DMS153 treated with DMSO at 0.1 percent for 48 hours (cell line): Measurements from ENCODE around the gene SLC44A3.
A peak's percentile ranks its signal among the peaks of the same experiment; 100 is the strongest.

ENCODE experiments used
- DNase-seq: peaks from one replicate; lab custom pipeline; 2025; ENCODE audit not compliant: unreplicated experiment; lab: John Stamatoyannopoulos, UW

SLC44A3 gene

DNA sequence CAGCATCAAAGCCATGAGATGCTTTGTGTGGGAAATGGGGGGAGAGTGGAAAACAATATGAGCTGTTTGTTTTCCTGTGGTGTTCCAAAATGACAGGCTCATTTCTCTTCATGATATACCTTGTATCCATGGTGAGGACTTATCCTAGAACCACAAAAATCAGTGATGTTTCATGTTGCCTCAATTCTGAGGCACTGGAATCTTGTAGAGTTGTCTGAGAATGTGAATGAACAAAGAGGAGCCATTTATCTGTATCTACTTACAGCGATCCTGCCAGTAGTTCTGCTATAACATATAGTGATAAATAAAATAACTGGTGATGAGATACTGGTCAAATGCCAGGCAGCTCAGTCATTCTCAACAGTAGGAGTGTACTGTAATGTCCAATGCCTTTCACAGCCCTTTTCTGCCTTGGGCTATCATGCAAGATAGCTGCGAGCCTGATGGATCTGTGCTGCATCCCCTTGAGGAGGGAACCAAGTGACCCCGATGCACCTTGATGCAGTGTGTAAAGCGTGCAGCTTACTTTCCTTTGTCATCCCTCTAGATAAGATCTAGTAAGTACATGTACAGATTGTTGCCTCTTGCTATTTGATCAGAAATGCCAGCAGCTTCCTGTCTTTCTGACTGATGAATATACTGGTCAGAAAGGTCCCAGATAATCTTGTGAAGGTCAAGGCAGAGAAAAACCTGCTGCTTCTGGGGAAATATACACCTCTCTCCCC lies 52.8 kb downstream of the SLC44A3 start:
- DNase-seq = no peak

DNA sequence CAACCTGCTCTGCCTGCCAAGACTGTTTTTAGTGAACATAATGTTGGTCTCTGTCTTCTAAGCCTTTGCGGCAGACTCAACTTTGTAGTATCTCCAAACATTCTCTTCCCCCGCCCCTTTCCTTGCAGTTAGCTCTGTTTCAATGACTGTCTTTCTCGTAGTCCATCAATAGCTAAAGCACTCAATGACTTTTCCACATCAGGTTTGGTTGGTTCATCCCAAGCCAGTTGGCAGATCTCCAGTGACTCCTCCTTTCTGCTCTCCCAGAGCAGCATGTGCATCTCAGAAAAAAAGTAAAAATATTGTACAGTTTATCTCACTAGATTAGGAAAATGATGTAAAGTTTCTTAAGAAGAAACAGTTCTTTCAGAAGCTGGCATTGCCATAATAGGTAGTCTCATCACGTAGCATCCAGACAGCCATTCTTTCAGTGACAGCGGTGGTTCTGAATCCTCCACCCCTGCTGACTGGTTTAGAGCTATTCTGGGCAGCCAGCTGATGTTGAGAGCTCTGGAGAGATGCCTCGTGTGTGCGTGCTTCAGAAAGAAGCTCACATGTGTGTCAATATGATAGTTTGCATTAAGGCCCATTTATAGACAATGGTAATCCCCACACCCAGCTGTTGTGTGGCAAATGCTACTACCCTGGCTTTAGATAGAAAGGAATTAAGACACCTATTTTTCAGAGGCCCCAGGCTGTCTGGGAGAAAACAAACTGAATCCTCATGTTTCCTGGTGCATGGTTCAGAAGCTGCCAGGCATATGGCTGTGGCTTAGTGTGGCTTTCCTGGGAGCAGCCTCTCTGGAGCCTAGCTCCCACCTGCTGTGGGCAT lies 53.6 kb downstream of the SLC44A3 start:
- DNase-seq = peak; percentile 64

DNA sequence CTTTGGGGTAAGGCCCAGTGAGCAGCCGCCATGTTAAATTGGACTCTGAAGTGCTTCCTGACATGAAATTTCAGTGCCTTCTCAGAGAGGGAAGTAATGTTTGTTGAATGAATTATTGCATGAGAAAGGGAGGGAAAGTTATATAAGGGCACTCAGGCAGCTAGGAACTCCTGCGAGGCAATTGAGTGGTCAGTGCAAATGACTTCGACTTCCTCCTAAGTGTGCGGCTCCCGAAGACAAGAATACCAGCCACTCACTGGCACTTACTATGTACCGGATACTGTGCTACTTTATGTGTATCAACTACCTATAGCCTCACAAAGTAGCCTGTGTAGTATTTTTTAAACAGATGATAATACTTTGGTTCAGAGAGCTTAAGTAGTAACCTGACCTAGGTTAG lies 54.3 kb downstream of the SLC44A3 start:
- no peak for DNase-seq

DNA sequence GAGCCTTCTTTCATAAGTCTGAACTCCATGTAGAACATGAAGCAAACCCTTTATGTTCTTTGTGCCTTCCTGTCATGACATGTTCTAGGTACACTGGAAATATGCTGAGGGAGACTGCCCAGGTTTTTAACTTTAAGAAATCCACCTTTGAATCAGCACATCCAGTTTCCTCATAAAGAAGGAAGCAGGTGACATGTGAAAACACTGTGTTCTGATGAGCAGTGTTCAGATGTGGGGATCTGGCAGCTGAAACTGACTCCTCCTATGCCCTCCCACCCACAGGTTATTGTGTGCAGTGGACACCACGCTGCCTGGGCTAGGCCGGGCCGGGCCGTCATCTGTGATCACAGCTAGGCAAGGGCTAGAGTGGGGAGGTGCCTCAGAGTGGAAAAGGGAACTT lies 55.6 kb downstream of the SLC44A3 start:
- DNase-seq = no peak

DNA sequence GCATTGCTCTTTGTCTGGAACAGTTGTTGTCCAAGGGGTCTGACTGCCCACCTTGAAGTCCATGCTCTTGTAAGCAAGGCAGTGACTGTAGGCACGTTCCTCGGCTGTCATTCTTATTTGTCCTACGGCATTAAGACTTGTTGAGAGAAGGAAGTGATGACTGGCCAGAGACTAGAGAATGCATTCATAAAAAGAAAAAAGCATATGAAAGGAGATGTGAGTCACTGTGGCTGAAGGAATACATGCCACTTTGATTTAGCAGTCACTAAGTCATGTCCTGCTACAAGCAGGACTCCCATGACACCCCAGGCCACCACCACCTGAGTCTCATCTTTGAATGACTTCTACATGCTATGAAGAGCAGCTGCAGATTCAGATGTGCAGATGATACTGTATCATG lies 56.2 kb downstream of the SLC44A3 start:
- DNase-seq = no peak

DNA sequence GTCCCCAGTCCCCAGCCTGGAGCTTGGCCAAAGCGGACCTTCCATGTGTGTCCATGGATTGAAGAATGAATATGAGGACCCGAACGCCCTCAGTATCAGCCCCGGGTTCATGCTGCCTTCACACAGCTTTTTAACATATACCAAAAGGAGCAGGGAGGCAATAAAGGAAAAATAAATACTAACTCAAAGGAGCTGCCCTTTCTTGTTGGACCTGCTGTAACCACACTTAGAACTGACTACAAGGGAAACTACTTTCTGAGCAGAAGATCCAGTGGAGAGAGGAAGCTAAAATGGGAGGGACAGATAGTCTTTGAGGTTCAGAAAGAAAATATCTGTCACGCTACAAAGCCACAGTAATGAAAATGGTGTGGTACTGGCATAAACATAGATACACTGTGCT lies 58.2 kb downstream of the SLC44A3 start:
- DNase-seq = no peak

DNA sequence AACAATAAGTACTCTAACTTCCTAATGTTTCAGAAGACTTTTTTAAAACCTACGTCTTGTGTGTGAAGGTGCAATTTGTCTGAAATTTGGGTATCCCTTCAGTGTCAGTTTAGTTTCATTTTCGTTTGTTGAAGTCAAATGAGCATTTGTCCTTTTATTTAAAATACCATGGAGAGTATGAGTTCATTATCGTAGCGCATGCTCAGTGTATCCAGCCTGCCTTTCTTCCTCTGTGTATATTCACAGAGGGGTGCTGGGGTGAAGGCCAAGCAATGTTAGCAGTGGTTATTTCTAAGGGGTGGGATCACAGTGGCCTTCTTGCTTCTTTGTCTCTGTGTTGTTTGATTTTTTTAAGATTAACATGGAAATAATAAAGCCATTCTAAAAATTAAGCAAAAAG lies 63.5 kb downstream of the SLC44A3 start:
- peak; percentile 41 for DNase-seq

DNA sequence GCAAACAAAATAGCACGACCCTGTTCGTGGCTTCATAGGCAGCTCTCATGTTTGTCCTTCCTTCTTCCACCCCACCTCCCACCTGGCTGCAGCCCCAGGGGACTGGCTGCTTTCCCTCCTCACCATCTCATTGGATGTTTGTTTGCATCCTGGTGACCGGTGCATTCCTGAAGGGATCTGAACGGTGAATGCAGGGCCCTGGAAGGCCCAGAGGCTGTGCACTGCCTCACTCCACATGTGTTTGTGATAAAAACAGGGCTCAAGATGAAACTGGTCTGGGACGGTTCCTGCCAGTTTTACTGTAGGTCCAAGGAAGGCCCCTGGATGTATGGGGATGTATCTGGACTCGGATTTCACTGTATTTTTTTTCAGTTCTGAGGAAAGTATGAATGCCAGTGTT lies 63.9 kb downstream of the SLC44A3 start:
- peak; percentile 41 for DNase-seq

DNA sequence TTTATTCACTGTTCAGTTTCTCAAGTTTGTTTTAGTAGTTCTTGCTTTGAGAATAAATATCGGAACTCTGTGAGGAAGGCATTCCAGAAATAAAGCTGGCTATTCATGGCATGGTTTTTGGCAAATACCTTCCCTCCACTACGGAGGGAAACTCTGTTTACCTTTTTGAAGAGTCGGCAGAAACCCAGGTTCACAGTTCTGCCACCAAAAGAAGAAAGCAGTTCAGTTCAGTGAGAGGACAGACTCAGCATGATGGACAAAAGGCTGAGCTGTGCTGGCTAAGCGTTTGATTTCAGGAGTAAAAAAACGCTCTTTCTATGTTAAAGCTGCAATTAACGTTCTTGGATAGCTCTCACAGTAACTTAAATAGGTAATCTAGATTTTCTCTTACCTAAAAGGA lies 64.3 kb downstream of the SLC44A3 start:
- DNase-seq = no peak

DNA sequence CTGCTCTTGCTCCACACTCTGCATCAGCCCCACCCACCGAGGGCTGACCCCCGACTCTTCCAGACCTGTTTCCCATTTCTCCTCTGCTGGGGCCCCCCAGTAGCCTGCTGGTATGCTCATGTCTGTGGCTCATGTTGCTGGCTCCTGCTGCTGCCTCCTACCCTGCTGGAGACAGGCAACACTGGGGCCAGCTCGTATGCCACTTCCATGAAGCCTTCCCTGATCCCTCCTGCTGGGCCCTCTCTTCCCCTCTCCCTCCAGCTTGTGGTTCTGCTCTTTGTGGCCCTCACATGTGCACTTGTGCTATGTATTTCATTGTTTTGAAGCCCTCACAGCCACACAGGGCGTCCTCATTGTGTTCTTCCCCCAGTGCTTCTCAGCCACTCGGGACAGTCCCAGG lies 66.2 kb downstream of the SLC44A3 start:
- DNase-seq = no peak

DNA sequence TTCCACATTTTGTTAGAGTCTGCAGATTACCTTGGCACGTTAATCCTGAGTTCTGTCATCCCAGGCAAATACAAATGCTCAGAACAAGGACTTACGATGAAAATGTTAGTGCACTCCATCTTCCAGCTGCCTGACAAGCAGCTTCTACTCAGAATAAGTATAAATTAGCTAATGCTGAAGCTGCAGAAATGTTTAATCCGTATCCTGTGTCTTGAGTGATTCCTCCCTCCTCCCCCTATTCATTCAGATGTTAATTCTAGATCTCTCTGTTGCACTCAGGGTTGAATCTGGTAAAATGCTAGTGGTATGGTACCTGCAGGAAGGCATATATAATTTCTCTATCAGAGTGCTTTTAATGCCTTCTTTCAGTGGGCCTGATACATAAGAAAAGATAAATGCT lies 66.9 kb downstream of the SLC44A3 start:
- no peak for DNase-seq

DNA sequence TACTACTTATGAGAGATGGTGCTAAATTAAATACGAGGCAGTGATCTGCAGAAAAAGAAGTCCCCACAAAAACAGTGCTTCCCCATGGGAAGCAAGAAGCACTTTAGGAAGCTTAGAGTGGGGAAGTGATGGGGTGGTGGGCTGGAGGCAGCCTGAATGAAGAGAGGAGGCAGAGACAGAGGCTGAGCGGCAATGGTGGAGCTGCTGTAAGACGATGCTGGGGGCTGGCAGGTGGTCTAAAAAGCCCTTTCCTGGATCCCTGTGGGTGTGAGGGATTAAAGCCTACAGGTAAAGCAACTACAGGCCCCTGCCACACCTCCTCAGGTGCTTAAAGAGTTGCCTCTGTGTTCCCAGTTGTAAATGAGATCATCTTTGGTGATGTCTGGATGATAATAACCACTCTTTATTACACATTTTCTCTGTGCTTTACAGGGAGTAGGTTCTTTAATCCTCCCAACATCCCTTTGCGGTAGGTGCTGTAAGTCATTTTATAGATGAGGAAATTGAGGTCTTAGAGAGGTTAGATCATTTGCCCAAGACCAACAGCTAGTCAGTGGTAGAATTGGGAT lies 67.5 kb downstream of the SLC44A3 start:
- no peak for DNase-seq

DNA sequence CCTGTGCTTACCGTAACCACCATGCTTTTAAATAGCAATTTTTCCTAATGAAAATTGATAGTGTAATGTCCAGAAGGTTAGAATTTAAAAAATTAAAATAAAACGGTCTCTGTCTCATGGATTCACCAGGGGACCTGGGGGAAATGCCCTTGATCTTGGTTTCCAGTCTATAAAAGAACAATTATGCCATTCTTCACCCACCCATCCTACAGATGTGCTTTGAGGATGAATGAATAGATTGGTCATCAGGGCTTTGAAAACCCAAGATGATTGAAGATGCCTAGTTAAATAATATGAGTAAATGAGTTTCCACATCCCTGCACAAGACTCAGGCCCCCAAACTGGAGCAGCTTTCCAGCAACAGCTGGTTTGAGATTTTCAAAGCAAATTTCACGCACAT lies 68.0 kb downstream of the SLC44A3 start:
- no peak for DNase-seq

DNA sequence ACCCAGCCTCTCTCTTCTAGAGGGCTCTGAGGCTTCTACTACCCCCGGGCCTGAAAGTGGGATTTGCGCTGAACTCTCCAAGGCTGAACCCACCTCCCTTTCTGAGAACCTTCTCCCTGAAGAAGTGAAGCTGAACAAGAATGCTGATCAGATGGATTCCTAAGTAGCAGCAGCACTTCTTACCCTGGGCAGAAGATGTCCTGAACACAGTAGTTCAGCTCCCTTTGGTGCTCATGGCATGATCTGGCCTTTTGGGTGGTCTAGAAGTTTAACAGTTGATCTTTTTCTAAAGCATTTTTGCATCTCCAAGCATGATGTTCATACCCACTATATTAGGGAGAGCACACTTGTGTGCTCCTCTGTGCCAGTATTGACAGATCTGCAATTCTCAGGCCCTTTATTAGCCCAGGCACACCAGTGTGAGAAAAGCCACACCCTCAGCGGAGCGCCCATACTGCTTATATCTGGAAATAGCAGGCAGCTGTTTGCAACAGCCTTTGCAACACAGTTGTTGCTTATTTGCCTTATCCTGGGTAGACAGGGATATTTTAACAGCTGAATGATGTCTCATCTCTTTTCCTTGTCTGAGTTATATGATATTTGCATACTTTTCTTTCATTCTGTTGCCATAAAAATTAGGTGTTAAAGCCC lies 72.6 kb downstream of the SLC44A3 start:
- no peak for DNase-seq

DNA sequence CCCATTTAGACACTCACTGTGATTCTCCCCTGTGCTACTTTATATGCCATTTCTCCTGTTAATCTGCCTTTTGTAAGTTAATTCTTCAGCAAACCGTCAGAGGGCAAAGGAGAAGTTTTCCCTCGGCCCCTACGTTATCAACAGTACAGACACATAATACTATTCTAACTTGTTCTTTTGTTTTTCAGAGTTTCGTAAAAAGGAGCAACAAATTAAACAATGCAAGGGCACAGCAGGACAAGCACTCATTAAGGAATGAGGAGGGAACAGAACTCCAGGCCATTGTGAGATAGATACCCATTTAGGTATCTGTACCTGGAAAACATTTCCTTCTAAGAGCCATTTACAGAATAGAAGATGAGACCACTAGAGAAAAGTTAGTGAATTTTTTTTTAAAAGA lies 74.5 kb downstream of the SLC44A3 start:
- DNase-seq = no peak

DNA sequence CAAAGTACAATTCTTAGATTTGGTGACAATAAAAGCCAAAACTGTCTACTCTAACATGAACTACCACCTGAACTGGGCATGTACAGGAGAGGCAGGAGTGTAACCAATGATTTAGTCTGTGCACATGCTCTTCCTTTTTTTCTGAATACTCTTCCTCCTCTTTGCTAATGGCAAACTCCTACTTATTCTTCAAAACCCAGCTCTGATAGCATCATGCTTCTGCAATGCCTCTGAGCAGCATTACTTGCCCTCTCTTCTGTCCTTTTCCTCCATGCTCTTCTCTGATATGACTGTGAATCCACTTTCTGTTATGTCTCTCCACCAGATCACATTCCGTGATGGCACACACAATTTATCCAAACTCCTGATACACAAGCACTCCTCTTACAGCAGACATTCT lies 75.4 kb downstream of the SLC44A3 start:
- no peak for DNase-seq

DNA sequence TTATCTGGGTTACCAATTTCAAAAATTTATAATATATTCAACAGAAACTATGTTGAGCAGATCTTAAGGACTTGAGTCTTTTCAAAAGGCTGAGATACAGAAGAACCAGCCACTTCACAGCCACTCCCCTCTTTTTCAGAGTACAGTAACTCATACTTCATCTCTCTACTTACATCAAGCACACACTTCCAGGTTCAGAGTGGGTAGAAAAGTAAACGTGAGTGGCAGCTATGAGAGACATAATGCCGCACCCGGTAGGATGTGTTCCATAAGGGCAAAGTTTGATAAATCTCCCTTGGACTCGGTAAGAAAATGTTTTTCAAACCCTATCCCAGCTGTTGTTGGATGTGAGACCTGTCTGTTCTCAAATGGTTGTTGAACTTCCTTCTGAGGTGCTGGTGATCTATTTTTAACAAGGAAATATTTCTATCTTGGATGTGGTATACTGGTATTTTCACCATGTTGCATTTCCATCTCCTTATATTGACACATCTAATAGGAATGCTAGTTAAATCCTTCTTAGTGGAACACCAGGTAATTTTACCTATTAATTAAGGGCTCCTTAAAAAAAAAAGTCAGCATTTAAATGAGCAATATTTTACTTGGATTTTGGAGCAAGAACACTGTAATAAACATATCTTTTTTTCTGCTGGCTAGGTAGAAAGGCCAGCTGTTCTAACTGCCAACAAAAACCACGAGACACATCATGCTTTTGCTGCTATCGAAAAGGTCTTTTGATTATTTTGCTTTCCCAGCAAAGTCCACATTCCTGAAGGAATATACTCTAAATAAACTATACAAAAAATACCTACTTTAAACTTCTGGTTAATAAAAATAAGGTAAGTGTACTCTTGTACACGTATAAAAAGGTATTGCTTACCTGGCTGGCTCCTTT lies 78.6 kb downstream of the SLC44A3 start:
- no peak for DNase-seq

DNA sequence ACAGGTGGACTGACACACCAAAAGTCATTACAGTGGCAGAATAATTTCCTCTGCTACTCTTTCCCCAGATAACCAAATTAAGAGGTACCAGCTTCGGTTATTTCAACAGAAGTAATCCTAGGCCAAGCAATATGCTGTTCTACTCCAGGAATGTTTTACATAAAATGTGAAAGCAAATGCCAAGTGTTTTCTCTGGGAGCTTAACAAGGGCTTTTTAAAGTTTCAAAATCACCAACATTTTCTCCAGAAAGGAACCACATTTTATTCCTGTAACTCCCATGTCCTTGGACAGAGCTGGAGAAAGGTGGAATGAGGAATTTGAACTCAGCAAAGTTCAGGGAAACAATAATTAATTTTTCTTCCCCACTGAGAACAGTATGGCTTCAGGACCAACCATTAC lies 79.6 kb downstream of the SLC44A3 start:
- no peak for DNase-seq

DNA sequence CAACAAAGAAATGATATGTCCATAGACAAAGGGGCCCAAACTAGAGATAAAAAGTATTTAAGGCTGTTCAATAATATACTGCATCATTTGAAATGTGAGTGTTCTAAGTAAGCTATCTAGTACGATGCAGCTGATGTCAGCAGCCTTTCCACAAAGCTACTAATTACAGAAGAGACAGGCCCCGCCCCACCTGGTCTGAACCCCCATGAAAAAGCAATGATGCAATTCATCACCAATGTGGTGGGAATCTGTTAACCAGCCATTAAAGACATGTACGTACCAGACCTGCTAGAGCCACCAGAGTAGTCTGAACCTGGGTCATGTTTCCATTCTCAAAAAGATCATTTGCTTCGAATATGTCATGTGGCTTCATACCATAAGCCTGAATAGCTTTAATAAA lies 81.7 kb downstream of the SLC44A3 start:
- no peak for DNase-seq

DNA sequence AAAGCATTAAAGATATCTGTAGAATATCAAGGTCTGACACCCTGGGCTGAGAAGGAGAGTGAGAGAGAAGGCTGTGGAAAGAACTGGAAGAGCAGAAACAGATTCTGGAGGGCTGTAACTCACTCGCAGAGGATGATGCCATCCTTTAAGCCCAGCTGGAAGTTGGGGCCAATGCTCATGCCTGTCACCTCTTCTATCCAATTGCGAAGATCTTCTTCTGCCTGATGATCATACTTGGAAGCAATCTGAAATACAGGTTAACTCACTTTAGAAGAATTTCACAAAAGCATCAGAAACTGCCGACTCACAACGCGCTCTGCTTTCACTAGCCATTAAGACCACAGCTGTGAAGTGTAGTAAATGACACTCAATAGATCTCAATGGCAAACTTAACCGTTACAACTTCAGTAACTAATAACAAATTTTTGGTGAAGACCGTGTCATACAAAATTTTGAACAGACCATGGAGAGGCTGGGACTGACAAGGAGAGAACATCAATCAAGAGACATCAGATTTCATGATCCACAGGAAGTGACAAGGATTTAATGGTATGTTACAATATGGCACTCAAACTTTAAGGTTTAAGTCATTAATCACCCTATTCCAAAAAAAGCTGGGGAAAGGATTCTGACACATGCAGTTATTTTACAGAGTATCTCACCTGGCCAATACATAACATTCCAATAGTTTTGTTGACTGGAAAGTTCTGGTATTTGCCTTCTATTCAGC lies 83.3 kb downstream of the SLC44A3 start:
- DNase-seq = no peak
